CD14-positive monocyte (primary cell): ENCODE results near the gene LFNG. TPM values are rescaled to one million over a fixed set of nuclear protein-coding genes. Genes with fewer than 3 reads are reported as not detected.

ENCODE experiments used
- DNase-seq, 3 donors: peaks; one replicate each; pipeline ENCODE4 v3.0.0-alpha.2; 2011 to 2022
- H2AFZ ChIP-seq: 2 replicates; pipeline ENCODE4 v1.6.0; 2012; ENCODE audit warnings: mild to moderate bottlenecking, low read depth, low read length, inconsistent platforms; ENCODE audit not compliant: insufficient read depth, poor library complexity, severe bottlenecking
- H3K27ac ChIP-seq, 2 donors: 1 replicate in 1 of 2; 2 replicates in 1 of 2; pipeline ENCODE4 v1.5.1; 2012 to 2013; ENCODE audit warnings: low read length in 2 of 2, control low read depth in 1 of 2, inconsistent platforms in 1 of 2, low read depth in 1 of 2, mild to moderate bottlenecking in 1 of 2
- H3K27me3 ChIP-seq, 2 donors: one replicate each; pipeline versions ENCODE4 v1.6.0 to v1.6.1; 2011 to 2013; ENCODE audit warnings: low read length in 2 of 2; ENCODE audit not compliant: control insufficient read depth in 2 of 2, insufficient read depth in 2 of 2
- H3K36me3 ChIP-seq, 2 donors: replicated peaks in 1 of 2; 1 replicate in 1 of 2; 2 replicates in 1 of 2; pipeline versions ENCODE4 v1.5.1 to v1.6.1; 2012 to 2013; ENCODE audit warnings: low read length in 2 of 2, control low read depth in 1 of 2, inconsistent platforms in 1 of 2, mild to moderate bottlenecking in 1 of 2; ENCODE audit not compliant: insufficient read depth in 2 of 2, control insufficient read depth in 1 of 2
- H3K4me1 ChIP-seq, 2 donors: 1 replicate in 1 of 2; 2 replicates in 1 of 2; pipeline versions ENCODE4 v1.5.1 to v1.6.1; 2012 to 2013; ENCODE audit warnings: low read length in 2 of 2, control low read depth in 1 of 2, inconsistent platforms in 1 of 2, mild to moderate bottlenecking in 1 of 2, moderate library complexity in 1 of 2; ENCODE audit not compliant: insufficient read depth in 2 of 2, control insufficient read depth in 1 of 2
- H3K4me2 ChIP-seq: replicated peaks from 2 replicates; pipeline ENCODE3; 2012; ENCODE audit warnings: low read length, moderate library complexity, mild to moderate bottlenecking; ENCODE audit not compliant: poor library complexity, severe bottlenecking; ENCODE audit errors: extremely low read depth
- H3K4me3 ChIP-seq, 3 experiments: fragments of 200-600 bp in 1 of 3; sonication (generic) in 1 of 3; replicated peaks in 1 of 3; 1 replicate in 2 of 3; 2 replicates in 1 of 3; pipeline ENCODE4 v1.5.1; 2011 to 2013; ENCODE audit warnings: low read length in 3 of 3, mild to moderate bottlenecking in 3 of 3, control low read depth in 2 of 3, low read depth in 2 of 3, inconsistent platforms in 1 of 3, moderate library complexity in 1 of 3
- H3K79me2 ChIP-seq: 2 replicates; pipeline ENCODE4 v1.6.0; 2012; ENCODE audit warnings: mild to moderate bottlenecking, control low read depth, inconsistent platforms, low read length, moderate library complexity; ENCODE audit not compliant: insufficient read depth
- H3K9ac ChIP-seq: 2 replicates; pipeline ENCODE4 v1.6.0; 2017; ENCODE audit warnings: low read length, mild to moderate bottlenecking; ENCODE audit not compliant: insufficient read depth, poor library complexity, severe bottlenecking
- H3K9me3 ChIP-seq, 2 donors: replicated peaks in 1 of 2; 1 replicate in 1 of 2; 2 replicates in 1 of 2; pipeline versions ENCODE4 v1.5.1 to v1.6.1; 2012 to 2013; ENCODE audit warnings: low read length in 2 of 2, control low read depth in 1 of 2; ENCODE audit not compliant: control insufficient read depth in 1 of 2, insufficient read depth in 1 of 2
- H4K20me1 ChIP-seq: 2 replicates; pipeline ENCODE4 v1.6.0; 2012; ENCODE audit warnings: mild to moderate bottlenecking, low read length, control low read depth, moderate library complexity; ENCODE audit not compliant: insufficient read depth
- H3K27ac Mint-ChIP-seq, 7 donors: one replicate each; pipeline ENCODE4 v1.8.0; 2020; ENCODE audit warnings: mild to moderate bottlenecking in 7 of 7, mixed read lengths in 7 of 7, moderate library complexity in 6 of 7, inconsistent platforms in 2 of 7
- H3K27me3 Mint-ChIP-seq, 3 donors: one replicate each; pipeline ENCODE4 v1.8.0; 2021 to 2022; ENCODE audit warnings: low read depth in 3 of 3, mild to moderate bottlenecking in 3 of 3, mixed read lengths in 3 of 3, moderate library complexity in 3 of 3, inconsistent platforms in 1 of 3
- H3K36me3 Mint-ChIP-seq, 2 donors: one replicate each; pipeline ENCODE4 v1.8.0; 2020; ENCODE audit warnings: mixed read lengths in 2 of 2, inconsistent platforms in 1 of 2, mild to moderate bottlenecking in 1 of 2
- H3K4me1 Mint-ChIP-seq: one replicate; pipeline ENCODE4 v1.8.0; 2020; ENCODE audit warnings: mild to moderate bottlenecking, mixed read lengths
- H3K4me3 Mint-ChIP-seq, 2 donors: one replicate each; pipeline ENCODE4 v1.8.0; 2020; ENCODE audit warnings: mild to moderate bottlenecking in 2 of 2, mixed read lengths in 2 of 2, moderate library complexity in 1 of 2
- H3K9me3 Mint-ChIP-seq, 7 donors: one replicate each; pipeline ENCODE4 v1.8.0; 2020 to 2022; ENCODE audit warnings: mixed read lengths in 7 of 7, mild to moderate bottlenecking in 6 of 7, moderate library complexity in 6 of 7, inconsistent platforms in 2 of 7
- CTCF ChIP-seq: fragments of 200-600 bp; IDR thresholded peaks from one replicate; pipeline ENCODE4 v1.8.0; 2022; ENCODE audit warnings: antibody characterized with exemption, mild to moderate bottlenecking
- WGBS: methylation state at CpG from one replicate; pipeline ENCODE4 v1.1.5; 2013; ENCODE audit warnings: missing lambda C conversion rate; ENCODE audit not compliant: insufficient coverage; 5-methylcytosine and 5-hydroxymethylcytosine counted together
- intact Hi-C, 2 donors: fragments of 100-400 bp; cut with micrococcal nuclease; formaldehyde crosslinking; loops; one replicate each; pipeline versions ENCODE4 v1.15.0 to v1.15.1; 2023
- polyA plus RNA-seq, 3 donors: library from polyadenylated mRNA; depleted of rRNA in 1 of 3; unstranded in 2 of 3; stranded (reverse) in 1 of 3; fragments of 300-500 nt in 2 of 3; fragments of >200 nt in 1 of 3; fragmentation: Illumina TruSeq in 2 of 3; gene quantifications; 1 replicate in 2 of 3; 2 replicates in 1 of 3; pipeline ENCODE4 v1.2.3, GENCODE V29; 2012 to 2021

Gene LFNG
- polyA plus RNA-seq, 3 donors, result 1.9 to 121 (median 2.2) TPM

GRCh38 chr7:2551418-2551817, 31.8 kb downstream of the LFNG start:
- Histone ChIP-seq H3K36me3 (peaks cover 35 to 51% of the 10 kb centered on the region in 2 donors), H3K4me3 (no peak overlapping the region), H4K20me1 (peaks cover 23% of the 10 kb centered on the region), H3K4me1 (peaks cover 20 to 29% of the 10 kb centered on the region in 2 donors), H2AFZ (no peak overlapping the region), H3K9ac (no peak overlapping the region), H3K4me2 (no peak overlapping the region), H3K27me3 (no peaks in the 10 kb centered on the region), H3K9me3 (no peaks in the 10 kb centered on the region), H3K79me2 (peaks cover 44% of the 10 kb centered on the region), H3K27ac (no peak overlapping the region)
- Mint-ChIP-seq H3K9me3 (peaks cover 0 to 2% (median 0%) of the 10 kb centered on the region in 7 donors), H3K4me1 (peaks cover 24% of the 10 kb centered on the region), H3K4me3 (no peak overlapping the region), H3K27ac (no peak overlapping the region), H3K27me3 (peaks cover 0 to 1% (median 0%) of the 10 kb centered on the region in 3 donors), H3K36me3 (peaks cover 36 to 66% of the 10 kb centered on the region in 2 donors)
- 96% methylated on average over 7 of the region's 8 CpGs for WGBS
- intact Hi-C loops, result loop anchor here in 1 of 2 donors (10.0 kb wide), 1 partner anchor 77 kb away; the partner anchor contains the start of gene GRIFIN
- no peak for DNase-seq
- no peak for TF ChIP-seq CTCF

- no peak overlapping the region for H3K4me2 ChIP-seq
- no peak overlapping the region for H3K4me3 Mint-ChIP-seq
- H3K4me1 Mint-ChIP-seq, result peaks cover 38% of the 10 kb centered on the region
Measured at GRCh38 chr7:2553108-2553507, 33.5 kb downstream of the LFNG start.

More at GRCh38 chr7:2553108-2553507, 33.5 kb downstream of the LFNG start:
- TF ChIP-seq CTCF, result no peak
- peaks cover 23% of the 10 kb centered on the region for H4K20me1 ChIP-seq
- peaks cover 20 to 36% of the 10 kb centered on the region in 2 donors for H3K36me3 ChIP-seq
- DNase-seq, result no peak
- no peaks in the 10 kb centered on the region for H3K9me3 ChIP-seq
- no peak overlapping the region for H3K9ac ChIP-seq
- H2AFZ ChIP-seq, result no peak overlapping the region
- intact Hi-C loops, result loop anchor here in 1 of 2 donors (10.0 kb wide), 1 partner anchor 78 kb away; the partner anchor contains the start of gene GRIFIN
- no peaks in the 10 kb centered on the region for H3K27me3 ChIP-seq
- Mint-ChIP-seq H3K27ac (peak overlapping the region in 2 of 7 donors; percentile 26 to 31), H3K27me3 (peaks cover 0 to 1% (median 0%) of the 10 kb centered on the region in 3 donors), H3K9me3 (peaks cover 0 to 2% (median 0%) of the 10 kb centered on the region in 7 donors), H3K36me3 (peaks cover 23 to 49% of the 10 kb centered on the region in 2 donors)
- no peak overlapping the region for H3K4me3 ChIP-seq
- 100% methylated on average over 6 of the region's 10 CpGs for WGBS
- peaks cover 41% of the 10 kb centered on the region for H3K79me2 ChIP-seq
- H3K4me1 ChIP-seq, result peaks cover 36 to 46% of the 10 kb centered on the region in 2 donors
- H3K27ac ChIP-seq, result no peak overlapping the region
